ENCODE results near the gene DEPP1. TPM values are rescaled to one million over a fixed set of nuclear protein-coding genes. Genes with fewer than 3 reads are reported as not detected.

The DEPP1 gene
- total and polyA plus RNA-seq, 10 of the 15 experiments (the other 5 are each of a cell fraction or from before 2014, with no cell fraction given) = 1.7 to 12.1 (median 7.3) TPM

GRCh38 chr10:44973323-44974081 is 5.1 kb downstream of the DEPP1 start:
- H3K4me1 ChIP-seq (ENCODE audit: control insufficient read depth, insufficient read depth, low read length) = peaks cover 43% of the 10 kb centered on the region
- H3K4me2 ChIP-seq (ENCODE audit: control insufficient read depth, insufficient read depth) = peak overlapping the region; percentile 82
- no peak for DNase-seq (ENCODE audit: low read depth, low spot score)
- ChIA-PET SMC1A (ENCODE audit: uncharacterized antibody, unreplicated experiment) (interaction anchor here (0.8 to 2.5 kb wide), 7 partner anchors 10 to 41 kb away, joined by 3 to 36 read pairs (median 17); no protein-coding TSS in a partner anchor), CTCF (interaction anchor here (0.5 to 10.1 kb wide), 8 partner anchors 7 to 41 kb away, joined by 3 to 181 read pairs (median 9); partner anchors contain the start of gene RASSF4), POLR2A (interaction anchor here (1.1 to 2.1 kb wide), 9 partner anchors 8 to 45 kb away, joined by 3 to 17 read pairs (median 5); no protein-coding TSS in a partner anchor), RAD21 (ENCODE audit: unreplicated experiment) (interaction anchor here (0.8 to 2.7 kb wide), 6 partner anchors 10 to 48 kb away, joined by 4 to 54 read pairs (median 20); no protein-coding TSS in a partner anchor)
- in situ Hi-C loops (cut with MboI) (loop anchor here (25.0 kb wide), 1 partner anchor 1811 kb away; no protein-coding TSS in a partner anchor), intact Hi-C loops (cut with micrococcal nuclease; ENCODE audit: unreplicated experiment) (loop anchor here (2.0 kb wide), 1 partner anchor 15 kb away; the partner anchor contains the start of gene RASSF4)
- peaks cover 14% of the 10 kb centered on the region for H3K79me2 ChIP-seq (ENCODE audit: control insufficient read depth, insufficient read depth, low read length)
- H3K9me3 ChIP-seq (replicated peaks; ENCODE audit: control insufficient read depth, insufficient read depth, low read length) = no peaks in the 10 kb centered on the region
- peaks cover 0 to 8% of the 10 kb centered on the region in 2 experiments; a peak in 2 of 4 replicates for H3K36me3 ChIP-seq (ENCODE audit: control insufficient read depth in 2 of 2, insufficient read depth in 2 of 2, low read length in 1 of 2)
- ATAC-seq = peak; percentile 45
- peak overlapping the region; percentile 65 for H3K9ac ChIP-seq (ENCODE audit: control insufficient read depth, insufficient read depth, low read length)
- WGBS (ENCODE audit: insufficient coverage, insufficient replicate concordance, low lambda C conversion rate, missing lambda C conversion rate) = 5% methylated on average over 18 of the region's 18 CpGs
- peak overlapping the region; percentile 80 for H3K27ac ChIP-seq (ENCODE audit: control insufficient read depth, insufficient read depth)
- H2AFZ ChIP-seq (ENCODE audit: control insufficient read depth, low read depth, low read length) = peak overlapping the region; percentile 54
- no TSS peak for BruUV-seq (replicated peaks)
- FAIRE-seq = peak; percentile 56
- H4K20me1 ChIP-seq (ENCODE audit: control insufficient read depth, insufficient read depth) = no peaks in the 10 kb centered on the region
- H3K4me3 ChIP-seq = no peak overlapping the region
- H3K27me3 ChIP-seq (replicated peaks in 1 of 2; ENCODE audit: control insufficient read depth in 2 of 2, insufficient read depth in 2 of 2, low read length in 1 of 2) = no peaks in the 10 kb centered on the region
- TF ChIP-seq SREBF1 (IDR thresholded peaks at IDR 0.05; ENCODE audit: low read length) (no peak), YY1 (IDR thresholded peaks at IDR 0.05; ENCODE audit: low read depth, low read length) (no peak), PBX3 (IDR thresholded peaks at IDR 0.05; ENCODE audit: insufficient replicate concordance, low read depth, low read length) (no peak), YBX1 (IDR thresholded peaks at IDR 0.05) (no peak), CHD1 (IDR thresholded peaks at IDR 0.05; ENCODE audit: low read depth, low read length) (no peak), HCFC1 (IDR thresholded peaks at IDR 0.05; ENCODE audit: low read length) (no peak), ZNF217 (IDR thresholded peaks at IDR 0.05) (peak; percentile 39; the same call in 1 of the 2 replicates), RAD51 (IDR thresholded peaks at IDR 0.05) (no peak), RFX5 (IDR thresholded peaks at IDR 0.05; ENCODE audit: low read depth, low read length) (no peak), MEF2B (IDR thresholded peaks at IDR 0.05; ENCODE audit: partially characterized antibody, poor library complexity, severe bottlenecking) (peak; percentile 84), ZZZ3 (IDR thresholded peaks at IDR 0.05; ENCODE audit: control insufficient read depth, insufficient read length, low read depth) (no peak)
- TF ChIP-seq, protein P1, sequence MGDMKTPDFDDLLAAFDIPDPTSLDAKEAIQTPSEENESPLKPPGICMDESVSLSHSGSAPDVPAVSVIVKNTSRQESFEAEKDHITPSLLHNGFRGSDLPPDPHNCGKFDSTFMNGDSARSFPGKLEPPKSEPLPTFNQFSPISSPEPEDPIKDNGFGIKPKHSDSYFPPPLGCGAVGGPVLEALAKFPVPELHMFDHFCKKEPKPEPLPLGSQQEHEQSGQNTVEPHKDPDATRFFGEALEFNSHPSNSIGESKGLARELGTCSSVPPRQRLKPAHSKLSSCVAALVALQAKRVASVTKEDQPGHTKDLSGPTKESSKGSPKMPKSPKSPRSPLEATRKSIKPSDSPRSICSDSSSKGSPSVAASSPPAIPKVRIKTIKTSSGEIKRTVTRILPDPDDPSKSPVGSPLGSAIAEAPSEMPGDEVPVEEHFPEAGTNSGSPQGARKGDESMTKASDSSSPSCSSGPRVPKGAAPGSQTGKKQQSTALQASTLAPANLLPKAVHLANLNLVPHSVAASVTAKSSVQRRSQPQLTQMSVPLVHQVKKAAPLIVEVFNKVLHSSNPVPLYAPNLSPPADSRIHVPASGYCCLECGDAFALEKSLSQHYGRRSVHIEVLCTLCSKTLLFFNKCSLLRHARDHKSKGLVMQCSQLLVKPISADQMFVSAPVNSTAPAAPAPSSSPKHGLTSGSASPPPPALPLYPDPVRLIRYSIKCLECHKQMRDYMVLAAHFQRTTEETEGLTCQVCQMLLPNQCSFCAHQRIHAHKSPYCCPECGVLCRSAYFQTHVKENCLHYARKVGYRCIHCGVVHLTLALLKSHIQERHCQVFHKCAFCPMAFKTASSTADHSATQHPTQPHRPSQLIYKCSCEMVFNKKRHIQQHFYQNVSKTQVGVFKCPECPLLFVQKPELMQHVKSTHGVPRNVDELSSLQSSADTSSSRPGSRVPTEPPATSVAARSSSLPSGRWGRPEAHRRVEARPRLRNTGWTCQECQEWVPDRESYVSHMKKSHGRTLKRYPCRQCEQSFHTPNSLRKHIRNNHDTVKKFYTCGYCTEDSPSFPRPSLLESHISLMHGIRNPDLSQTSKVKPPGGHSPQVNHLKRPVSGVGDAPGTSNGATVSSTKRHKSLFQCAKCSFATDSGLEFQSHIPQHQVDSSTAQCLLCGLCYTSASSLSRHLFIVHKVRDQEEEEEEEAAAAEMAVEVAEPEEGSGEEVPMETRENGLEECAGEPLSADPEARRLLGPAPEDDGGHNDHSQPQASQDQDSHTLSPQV (IDR thresholded peaks at IDR 0.05) = no peak
- TF ChIP-seq, protein P2, sequence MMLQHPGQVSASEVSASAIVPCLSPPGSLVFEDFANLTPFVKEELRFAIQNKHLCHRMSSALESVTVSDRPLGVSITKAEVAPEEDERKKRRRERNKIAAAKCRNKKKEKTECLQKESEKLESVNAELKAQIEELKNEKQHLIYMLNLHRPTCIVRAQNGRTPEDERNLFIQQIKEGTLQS (IDR thresholded peaks at IDR 0.05; ENCODE audit: borderline replicate concordance, extremely low read depth, low read depth, low read length) = no peak
- TF ChIP-seq, protein P3, sequence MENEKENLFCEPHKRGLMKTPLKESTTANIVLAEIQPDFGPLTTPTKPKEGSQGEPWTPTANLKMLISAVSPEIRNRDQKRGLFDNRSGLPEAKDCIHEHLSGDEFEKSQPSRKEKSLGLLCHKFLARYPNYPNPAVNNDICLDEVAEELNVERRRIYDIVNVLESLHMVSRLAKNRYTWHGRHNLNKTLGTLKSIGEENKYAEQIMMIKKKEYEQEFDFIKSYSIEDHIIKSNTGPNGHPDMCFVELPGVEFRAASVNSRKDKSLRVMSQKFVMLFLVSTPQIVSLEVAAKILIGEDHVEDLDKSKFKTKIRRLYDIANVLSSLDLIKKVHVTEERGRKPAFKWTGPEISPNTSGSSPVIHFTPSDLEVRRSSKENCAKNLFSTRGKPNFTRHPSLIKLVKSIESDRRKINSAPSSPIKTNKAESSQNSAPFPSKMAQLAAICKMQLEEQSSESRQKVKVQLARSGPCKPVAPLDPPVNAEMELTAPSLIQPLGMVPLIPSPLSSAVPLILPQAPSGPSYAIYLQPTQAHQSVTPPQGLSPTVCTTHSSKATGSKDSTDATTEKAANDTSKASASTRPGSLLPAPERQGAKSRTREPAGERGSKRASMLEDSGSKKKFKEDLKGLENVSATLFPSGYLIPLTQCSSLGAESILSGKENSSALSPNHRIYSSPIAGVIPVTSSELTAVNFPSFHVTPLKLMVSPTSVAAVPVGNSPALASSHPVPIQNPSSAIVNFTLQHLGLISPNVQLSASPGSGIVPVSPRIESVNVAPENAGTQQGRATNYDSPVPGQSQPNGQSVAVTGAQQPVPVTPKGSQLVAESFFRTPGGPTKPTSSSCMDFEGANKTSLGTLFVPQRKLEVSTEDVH (IDR thresholded peaks at IDR 0.05; ENCODE audit: low read depth, partially characterized antibody) = no peak
